HFFc6 (cell line): ENCODE measurements around the gene NMRAL1. TPM values are rescaled to one million over a fixed set of nuclear protein-coding genes. Genes with fewer than 3 reads are reported as not detected.

Experiments used
- DNase-seq: peaks from one replicate; pipeline ENCODE4 v3.0.0-alpha.2; 2018
- H3K27ac Mint-ChIP-seq: 2 replicates; pipeline ENCODE4 v1.8.0; 2020; ENCODE audit warnings: mild to moderate bottlenecking, mixed read lengths
- H3K27me3 Mint-ChIP-seq: 2 replicates; pipeline ENCODE4 v1.8.0; 2021; ENCODE audit warnings: mild to moderate bottlenecking, moderate library complexity, mixed read lengths; ENCODE audit not compliant: insufficient read depth
- H3K36me3 Mint-ChIP-seq: 2 replicates; pipeline ENCODE4 v1.8.0; 2021; ENCODE audit warnings: low read depth, mixed read lengths
- H3K4me1 Mint-ChIP-seq: 2 replicates; pipeline ENCODE4 v1.8.0; 2020; ENCODE audit warnings: low read depth, mixed read lengths
- H3K4me3 Mint-ChIP-seq: 2 replicates; pipeline ENCODE4 v1.8.0; 2020; ENCODE audit warnings: mild to moderate bottlenecking, moderate library complexity, mixed read lengths
- H3K9me3 Mint-ChIP-seq: 2 replicates; pipeline ENCODE4 v1.8.0; 2020; ENCODE audit warnings: mild to moderate bottlenecking, mixed read lengths
- total RNA-seq, 6 experiments: library from RNA; stranded (reverse); fragmentation: NEBNext Ultra II Directional; extraction: Animal tissue kit (Norgen Biotek cat#: 25700); gene quantifications; 2 replicates in 1 of 6; 3 replicates in 5 of 6; pipeline ENCODE4 v1.2.3, GENCODE V29; 2021
- TF ChIP-seq, protein P1 (sequence below): fragments of 200-600 bp; sonication (generic); IDR thresholded peaks from 2 replicates; pipeline ENCODE4 v1.5.0; 2021; ENCODE audit warnings: antibody characterized with exemption, mild to moderate bottlenecking

NMRAL1 gene
- total RNA-seq, 6 experiments from 2014 or later: 26.2 to 37.2 (median 33.7) TPM

DNA sequence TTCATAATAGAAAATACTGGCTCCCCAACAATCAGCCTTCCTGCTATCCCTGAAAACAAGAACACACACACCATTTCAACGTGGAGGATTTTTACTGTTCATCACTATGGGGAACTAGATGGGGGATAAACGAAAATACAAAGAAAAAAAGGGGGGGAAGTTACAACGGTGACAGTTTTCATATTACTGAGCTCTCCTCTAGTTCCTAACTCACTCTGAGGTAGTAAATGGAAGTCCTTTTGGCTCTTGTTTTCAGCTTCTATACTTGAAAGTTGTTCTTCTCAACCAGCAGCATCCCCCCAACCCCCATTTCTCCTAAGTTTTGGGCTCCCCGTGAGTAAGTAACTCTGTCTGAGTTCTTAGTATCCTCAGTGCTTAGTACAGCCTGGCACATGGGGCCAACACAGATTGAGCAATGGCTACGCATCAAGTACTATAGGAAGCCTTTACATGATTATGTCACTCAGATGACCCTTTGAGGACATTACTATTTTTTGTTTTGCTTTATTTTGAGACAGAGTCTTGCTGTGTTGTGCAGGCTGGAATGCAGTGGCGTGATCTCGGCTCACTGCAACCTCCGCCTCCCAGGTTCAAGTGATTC, 53.8 kb downstream of the NMRAL1 start:
- no peak for DNase-seq
- Mint-ChIP-seq H3K9me3 (no peaks in the 10 kb centered on the region), H3K27ac (no peak overlapping the region), H3K27me3 (no peaks in the 10 kb centered on the region; the same call in 1 of the 2 replicates), H3K4me1 (peaks cover 8% of the 10 kb centered on the region), H3K36me3 (no peaks in the 10 kb centered on the region), H3K4me3 (no peak overlapping the region)
- TF ChIP-seq, protein P1, sequence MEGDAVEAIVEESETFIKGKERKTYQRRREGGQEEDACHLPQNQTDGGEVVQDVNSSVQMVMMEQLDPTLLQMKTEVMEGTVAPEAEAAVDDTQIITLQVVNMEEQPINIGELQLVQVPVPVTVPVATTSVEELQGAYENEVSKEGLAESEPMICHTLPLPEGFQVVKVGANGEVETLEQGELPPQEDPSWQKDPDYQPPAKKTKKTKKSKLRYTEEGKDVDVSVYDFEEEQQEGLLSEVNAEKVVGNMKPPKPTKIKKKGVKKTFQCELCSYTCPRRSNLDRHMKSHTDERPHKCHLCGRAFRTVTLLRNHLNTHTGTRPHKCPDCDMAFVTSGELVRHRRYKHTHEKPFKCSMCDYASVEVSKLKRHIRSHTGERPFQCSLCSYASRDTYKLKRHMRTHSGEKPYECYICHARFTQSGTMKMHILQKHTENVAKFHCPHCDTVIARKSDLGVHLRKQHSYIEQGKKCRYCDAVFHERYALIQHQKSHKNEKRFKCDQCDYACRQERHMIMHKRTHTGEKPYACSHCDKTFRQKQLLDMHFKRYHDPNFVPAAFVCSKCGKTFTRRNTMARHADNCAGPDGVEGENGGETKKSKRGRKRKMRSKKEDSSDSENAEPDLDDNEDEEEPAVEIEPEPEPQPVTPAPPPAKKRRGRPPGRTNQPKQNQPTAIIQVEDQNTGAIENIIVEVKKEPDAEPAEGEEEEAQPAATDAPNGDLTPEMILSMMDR: no peak

DNA sequence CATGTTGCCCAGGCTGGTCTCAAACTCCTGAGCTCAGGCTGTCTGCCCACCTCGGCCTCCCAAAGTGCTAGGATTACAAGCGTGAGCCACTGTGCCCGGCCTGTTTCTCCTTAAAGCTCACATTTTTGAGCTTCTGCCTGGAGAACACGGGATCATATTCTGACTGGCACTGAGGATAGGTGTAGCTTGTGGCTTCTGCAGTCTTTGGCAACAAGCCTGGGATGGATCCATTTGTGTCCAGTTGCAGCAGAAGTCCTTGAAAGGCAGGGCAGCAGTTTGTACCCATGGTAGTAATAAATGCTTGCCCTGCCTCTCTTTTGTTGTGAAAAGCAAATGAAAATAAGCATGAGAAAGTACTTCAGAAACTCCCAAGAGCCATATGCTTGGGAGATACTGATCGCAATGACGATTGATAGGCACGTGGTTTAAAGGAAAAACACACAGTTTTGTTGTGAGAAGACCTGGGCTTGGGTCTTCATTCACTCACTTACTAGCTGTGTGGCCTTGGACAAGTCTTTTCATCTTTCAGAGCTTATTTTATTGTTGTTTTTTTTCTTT, 54.9 kb downstream of the NMRAL1 start:
- DNase-seq: no peak
- TF ChIP-seq, protein P1: no peak
- no peak overlapping the region for H3K27ac Mint-ChIP-seq
- H3K4me1 Mint-ChIP-seq: peaks cover 14% of the 10 kb centered on the region
- no peak overlapping the region for H3K4me3 Mint-ChIP-seq
- no peaks in the 10 kb centered on the region; the same call in 1 of the 2 replicates for H3K27me3 Mint-ChIP-seq
- H3K9me3 Mint-ChIP-seq: no peaks in the 10 kb centered on the region
- 0 out of 2 replicates have a peak, but pooled peaks cover 4% of the 10 kb centered on the region for H3K36me3 Mint-ChIP-seq

DNA sequence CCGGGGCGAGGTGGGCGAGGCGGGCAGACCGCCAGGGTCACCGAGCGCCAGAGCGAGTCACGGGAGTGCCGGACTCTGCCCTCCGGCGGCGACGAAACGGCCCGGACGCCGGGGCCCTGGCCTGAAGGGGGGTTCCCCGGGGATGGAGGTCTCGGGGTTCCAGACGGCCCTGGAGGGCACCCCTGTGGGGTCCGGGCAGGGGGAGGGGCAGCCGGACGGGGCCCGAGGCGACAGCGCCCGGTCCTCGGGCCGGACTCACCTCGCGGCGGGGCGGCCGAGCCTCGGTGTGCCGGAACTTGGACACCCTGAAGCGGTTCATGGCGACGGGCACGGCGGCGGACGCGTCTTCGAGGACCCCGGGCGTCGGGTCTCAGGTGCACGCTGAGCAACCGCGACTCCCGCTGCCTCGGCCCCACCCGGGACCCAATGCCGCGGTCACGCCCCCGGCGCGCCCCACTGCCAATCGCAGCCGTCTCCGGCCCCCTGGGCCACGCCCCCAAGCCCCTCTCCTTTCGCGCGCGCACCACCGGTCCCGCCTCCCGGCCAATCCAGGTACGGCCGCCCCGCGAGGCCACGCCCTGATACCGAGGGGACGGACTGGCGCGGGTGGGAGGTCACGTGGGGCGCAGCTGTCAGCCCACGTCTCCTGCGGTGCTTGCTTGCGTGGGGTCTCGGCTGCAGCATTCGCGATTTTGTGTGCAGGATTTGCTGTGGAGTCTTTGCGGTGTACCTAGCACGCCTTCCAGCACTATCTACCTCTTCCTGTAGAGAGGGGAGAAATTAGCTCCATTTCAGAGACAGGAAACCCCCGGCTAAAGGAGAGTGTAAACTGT, 58.0 kb downstream of the NMRAL1 start, which contains the start of gene CORO7:
Gene CORO7, minus strand, starts transcription at position 397 of the 833 bp plus-strand sequence. Its CDS starts 78 bp downstream, at position 319.
- Mint-ChIP-seq H3K9me3 (no peaks in the 10 kb centered on the region), H3K27me3 (no peaks in the 10 kb centered on the region; the same call in none of the 2 replicates), H3K27ac (peak within 1 kb of the TSS; percentile 82), H3K36me3 (0 out of 2 replicates have a peak, but pooled peaks cover 4% of the 10 kb centered on the region), H3K4me1 (peaks cover 19% of the 10 kb centered on the region), H3K4me3 (peak within 1 kb of the TSS; percentile 90)
- TF ChIP-seq, protein P1: peak; percentile 20
- DNase-seq: peak; percentile 80

DNA sequence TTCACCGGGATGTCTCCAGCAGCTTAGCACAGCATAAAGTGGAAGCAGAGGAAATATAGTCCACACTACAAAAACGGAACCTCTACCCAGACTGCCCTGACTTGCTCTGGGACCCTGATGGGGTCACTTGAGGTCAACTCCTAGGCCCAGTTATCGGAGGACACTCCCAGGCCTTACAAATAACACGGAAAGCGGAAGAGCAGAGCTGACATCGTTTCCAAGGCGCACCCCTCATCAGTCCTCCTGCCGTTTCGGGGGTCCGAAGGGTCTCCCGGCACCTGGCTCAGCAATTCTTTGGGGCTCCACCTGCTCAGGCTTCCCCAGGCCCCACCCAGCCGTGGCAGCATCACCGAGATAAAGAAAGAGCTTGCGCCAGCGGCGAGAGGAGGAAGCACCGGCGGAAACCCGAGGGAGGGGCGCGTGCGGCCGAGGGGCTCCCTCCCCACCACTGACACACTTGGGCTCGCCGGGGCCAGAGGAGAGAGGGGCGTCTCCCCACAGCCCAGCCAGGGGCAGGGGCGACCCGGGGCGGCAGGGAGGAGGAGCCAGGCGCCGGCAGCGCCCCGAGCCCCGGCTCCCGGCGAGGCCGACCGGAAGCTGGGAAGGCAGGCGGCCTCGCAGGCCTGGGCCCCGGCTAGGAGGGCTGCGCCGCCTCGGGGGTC, 58.8 kb downstream of the NMRAL1 start:
- Mint-ChIP-seq H3K4me3 (peak overlapping the region; percentile 90), H3K9me3 (no peaks in the 10 kb centered on the region), H3K4me1 (peaks cover 27% of the 10 kb centered on the region), H3K27ac (peak overlapping the region; percentile 82), H3K27me3 (no peaks in the 10 kb centered on the region; the same call in none of the 2 replicates), H3K36me3 (peaks cover 8% of the 10 kb centered on the region)
- DNase-seq: no peak
- TF ChIP-seq, protein P1: no peak
